ENCODE measurements around the gene GRAP2.

DNA sequence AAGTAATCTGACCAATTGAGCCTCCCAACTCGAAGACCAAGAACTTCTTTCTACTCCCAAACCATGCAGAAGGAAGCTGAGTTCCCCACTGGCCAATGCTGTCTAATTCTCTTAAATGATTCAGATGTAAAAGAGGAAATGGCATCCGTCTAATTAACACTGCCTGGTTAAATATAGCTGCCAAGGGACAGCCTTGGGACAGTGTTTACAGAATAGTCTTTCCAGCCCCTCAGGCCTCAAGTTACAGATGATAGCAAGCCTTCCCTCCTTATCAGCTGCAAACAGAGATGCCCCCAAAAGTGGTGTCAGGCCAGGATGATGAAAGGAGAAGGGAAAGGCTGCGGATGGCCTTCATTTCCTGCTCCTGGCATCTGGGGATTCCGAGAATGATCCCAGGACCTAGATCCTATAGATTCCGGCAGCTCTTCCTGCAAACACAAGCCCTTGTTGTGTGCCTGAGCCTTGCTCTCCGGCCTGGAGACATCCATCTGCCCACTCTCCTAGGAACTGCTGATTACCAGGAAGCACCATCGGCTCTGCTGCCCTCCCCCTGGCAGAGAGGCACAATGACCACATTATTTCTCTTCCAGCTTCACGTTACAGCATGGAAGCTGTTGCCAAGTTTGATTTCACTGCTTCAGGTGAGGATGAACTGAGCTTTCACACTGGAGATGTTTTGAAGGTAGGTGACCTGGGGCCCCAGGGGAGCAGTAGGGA, 45.8 kb downstream of the GRAP2 start:
- TF ChIP-seq SUZ12 (IDR thresholded peaks at IDR 0.05; ENCODE audit: extremely low read depth, insufficient read depth, insufficient read length) (no peak), ZNF274 (IDR thresholded peaks at IDR 0.05; ENCODE audit: low read depth, low read length) (no peak)
